GM18498 (cell line): ENCODE data around the gene ZNF503.

Experiments
- ATAC-seq: cut with Tn5 transposase; IDR thresholded peaks from one replicate; pipeline ENCODE4 v1.9.1; 2021; ENCODE audit warnings: mild to moderate bottlenecking, moderate library complexity; ENCODE audit not compliant: unreplicated experiment

ZNF503 gene, protein sequence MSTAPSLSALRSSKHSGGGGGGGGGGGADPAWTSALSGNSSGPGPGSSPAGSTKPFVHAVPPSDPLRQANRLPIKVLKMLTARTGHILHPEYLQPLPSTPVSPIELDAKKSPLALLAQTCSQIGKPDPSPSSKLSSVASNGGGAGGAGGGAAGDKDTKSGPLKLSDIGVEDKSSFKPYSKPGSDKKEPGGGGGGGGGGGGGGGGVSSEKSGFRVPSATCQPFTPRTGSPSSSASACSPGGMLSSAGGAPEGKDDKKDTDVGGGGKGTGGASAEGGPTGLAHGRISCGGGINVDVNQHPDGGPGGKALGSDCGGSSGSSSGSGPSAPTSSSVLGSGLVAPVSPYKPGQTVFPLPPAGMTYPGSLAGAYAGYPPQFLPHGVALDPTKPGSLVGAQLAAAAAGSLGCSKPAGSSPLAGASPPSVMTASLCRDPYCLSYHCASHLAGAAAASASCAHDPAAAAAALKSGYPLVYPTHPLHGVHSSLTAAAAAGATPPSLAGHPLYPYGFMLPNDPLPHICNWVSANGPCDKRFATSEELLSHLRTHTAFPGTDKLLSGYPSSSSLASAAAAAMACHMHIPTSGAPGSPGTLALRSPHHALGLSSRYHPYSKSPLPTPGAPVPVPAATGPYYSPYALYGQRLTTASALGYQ

DNA sequence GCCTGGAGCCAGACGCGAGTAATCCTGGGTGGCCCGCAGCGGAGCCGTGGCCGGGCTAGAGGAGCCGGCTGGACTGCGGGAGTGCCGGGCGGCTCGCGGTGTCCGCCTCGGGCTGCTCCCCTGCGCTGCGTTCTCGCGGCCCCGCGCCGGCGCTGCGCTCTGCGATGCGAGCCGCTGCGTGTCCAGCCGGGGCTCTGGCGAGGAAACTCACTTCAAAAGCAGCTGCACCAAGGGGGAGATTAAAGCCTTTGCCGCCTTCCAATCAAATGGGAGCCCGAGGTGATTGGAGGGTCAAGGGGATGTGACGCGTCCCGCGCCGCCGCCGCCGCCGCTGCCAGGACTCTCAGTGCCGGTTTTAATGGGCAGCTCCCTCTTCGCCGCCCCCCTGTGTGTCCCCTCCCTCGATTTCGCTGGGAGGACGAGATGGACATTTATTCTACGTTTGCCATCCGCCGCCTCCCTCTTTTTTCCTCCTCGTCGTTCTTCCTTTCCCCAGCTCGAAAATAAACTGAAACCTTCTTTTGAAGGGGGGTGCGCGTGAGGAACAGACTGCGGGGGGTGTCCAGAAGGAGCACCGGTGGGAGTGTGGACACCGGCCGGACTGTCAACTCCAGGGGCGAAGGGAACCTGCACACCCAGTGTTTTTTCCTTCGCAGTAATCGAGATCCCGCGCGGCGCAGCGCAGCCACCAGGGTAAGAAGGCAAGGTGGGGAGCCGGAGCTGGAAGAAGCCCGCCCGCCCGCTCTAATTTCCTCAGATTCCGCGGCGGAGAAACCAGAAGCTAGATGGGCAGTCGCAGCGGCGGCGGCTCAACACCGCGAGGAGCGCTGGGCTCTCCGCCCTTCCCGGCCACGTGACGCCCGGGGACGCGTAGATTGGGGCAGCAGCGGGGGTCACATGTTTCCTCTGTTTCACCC, at the start of gene ZNF503:
Gene ZNF503, minus strand, starts transcription at position 196 of the 917 bp plus-strand sequence. CDS start 345 bp downstream, outside the sequence.
- ATAC-seq = peak; percentile 56

- ATAC-seq = no peak
Observed at GRCh38 chr10:75450644-75451640, 49.4 kb upstream of the ZNF503 start.

DNA sequence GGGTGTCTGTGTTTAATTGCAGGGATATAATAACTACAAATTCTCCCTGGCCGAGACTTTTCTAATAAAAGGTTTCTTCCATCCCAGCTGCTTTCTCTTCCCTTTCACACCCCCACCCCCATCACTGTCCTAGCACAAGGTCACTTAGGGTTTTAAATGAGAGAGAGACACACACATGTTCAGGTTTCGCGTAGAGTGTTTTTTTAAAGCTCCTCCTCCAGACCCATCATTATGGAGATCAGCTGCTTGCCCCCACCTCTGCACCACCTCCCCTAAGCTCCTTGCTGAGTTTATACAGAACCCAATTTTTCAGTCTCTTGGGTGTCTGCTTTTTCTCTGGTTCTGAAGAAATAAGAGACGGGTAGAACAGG, 48.5 kb upstream of the ZNF503 start:
- no peak for ATAC-seq

DNA sequence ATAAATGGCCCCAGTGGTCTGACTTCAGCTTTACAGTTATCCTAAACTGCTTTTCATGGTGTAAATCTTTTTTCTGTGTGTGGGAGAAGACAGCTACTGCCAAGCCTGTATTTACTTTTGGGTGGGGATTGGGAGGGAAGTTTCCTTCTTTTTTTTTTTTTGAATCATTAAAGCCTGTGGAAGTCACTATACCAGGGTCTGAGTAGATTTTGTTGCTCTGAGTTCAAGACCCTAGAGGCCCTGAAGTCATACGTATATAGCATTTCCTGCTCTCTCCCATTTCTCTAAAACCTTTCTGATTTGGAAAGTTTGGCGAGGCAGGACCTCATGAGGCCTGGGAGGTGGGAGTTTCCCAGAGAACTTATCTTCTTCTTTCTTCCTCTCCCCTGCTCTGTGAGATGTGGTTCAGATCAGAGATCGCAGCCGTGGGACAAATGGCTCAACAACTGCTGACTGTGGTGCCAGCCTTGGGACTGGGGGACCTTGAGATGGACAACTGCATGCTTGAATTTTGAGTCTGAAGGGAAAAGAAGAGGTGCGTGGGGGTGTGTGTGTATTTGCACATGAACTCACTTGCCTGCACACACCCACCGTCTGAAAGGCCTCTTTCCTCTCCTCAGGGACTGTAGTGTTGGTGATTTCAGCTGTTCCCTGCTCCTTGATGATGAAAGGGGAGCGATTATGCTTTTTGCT, 48.0 kb upstream of the ZNF503 start:
- ATAC-seq = no peak

DNA sequence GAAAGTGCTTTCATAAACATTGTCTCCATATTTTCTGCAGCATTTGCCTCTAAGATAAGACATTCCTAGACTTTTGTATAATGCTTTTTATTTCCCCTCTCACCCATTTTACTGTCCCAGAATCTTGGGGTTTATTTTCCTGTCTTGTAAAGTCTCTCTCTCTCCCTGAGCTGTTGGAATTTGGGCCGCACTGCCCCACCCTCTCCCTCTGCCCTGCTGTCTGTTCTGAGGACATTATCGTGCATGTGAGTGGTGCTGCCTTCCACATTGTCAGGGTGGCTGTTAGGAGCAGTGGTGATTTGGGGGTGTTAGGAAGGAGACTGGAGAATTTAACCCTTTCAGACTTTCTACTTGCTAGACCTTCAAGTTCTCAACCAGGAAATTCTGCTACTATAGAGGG, 46.6 kb upstream of the ZNF503 start:
- ATAC-seq = no peak

DNA sequence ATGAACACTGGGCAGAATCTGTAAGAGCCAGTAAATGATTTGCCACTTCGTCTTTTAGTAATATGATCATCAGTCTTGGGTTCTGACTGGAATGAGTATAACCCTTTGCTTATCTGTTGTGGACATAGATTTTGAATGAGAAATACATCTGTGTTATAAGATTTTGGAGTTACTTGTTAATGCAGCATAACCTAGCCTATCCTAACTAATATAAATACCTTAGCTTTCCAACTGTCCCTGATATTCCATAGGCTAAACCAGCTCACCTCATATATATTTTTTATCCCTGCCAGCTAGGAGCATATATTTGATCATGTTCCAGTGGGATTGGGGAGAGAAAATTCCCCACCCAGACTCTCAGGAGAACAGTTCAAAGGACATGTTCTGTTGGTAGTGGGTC, 44.9 kb upstream of the ZNF503 start:
- no peak for ATAC-seq

DNA sequence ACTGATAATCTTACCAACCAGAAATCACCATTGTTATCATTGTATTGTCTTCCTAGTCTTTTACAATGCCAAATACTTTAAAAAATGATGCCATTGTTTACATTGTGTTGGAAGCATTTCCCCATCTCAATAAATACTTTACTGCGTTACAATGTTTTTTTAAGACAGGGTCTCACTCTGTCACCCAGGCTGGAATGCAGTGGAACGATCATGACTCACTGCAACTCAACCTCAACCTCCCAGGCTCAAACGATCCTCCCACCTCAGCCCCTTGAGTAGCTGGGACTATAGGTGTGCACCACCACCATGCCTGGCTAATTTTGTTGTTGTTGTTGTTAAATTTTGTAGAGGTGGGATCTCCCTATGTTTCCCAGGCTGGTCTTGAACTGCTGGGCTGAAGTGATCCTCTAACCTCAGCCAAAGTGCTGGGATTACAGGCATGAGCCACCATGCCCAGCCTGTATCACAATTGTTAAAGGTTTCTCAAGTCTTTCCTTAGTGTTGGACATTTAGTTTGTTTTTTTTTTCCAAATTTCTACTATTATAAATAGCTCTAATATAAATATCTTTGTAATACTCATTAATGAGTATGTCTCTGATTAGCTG, 43.3 kb upstream of the ZNF503 start:
- ATAC-seq = no peak

- ATAC-seq = no peak
Observed at GRCh38 chr10:75443362-75443761, 41.8 kb upstream of the ZNF503 start.

DNA sequence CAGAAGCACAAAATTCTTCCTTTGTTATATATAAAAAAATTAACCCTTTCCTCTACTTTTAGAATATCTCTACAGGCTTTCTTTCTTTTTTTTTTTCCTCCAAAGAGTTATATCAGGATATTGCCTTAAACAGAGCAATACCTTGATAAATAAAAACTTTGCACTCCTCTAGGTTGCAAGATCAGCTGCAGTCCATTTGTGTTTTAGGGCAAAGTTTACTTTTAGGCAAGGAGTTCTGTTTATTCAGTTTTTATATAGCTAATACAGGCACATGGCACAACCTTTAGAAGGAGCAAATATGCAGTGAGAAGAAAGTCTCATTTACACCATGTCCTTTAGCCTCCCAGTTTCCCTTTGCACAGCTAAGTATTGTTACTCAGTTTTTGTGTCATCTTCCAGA, 40.1 kb upstream of the ZNF503 start:
- no peak for ATAC-seq

GRCh38 chr10:75441196-75441595, 39.6 kb upstream of the ZNF503 start:
- no peak for ATAC-seq

- ATAC-seq = no peak
Observed at GRCh38 chr10:75440271-75440793, 38.8 kb upstream of the ZNF503 start.

- no peak for ATAC-seq
Observed at GRCh38 chr10:75439811-75440210, 38.2 kb upstream of the ZNF503 start.

- ATAC-seq = no peak
Observed at GRCh38 chr10:75438275-75438674, 36.7 kb upstream of the ZNF503 start.

DNA sequence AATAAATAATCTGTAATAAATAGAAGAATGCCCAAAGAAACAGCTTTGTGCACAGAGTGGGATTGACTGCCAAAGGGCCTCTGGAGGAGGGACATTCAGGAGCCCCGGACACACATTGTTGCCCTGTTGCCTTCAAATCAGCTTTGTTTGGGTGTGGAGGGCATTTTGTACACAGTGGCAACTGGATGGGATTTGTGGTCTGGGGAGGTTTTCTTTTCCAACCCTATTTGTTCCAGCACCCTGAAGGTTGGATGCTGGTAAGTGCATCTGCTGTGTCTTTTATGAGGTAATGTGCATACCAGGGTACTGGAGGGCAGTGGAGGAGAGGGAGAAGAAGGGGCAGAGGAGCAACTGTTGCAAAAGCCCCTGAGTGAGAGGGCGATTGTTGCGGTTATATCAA, 36.1 kb upstream of the ZNF503 start:
- ATAC-seq = no peak

DNA sequence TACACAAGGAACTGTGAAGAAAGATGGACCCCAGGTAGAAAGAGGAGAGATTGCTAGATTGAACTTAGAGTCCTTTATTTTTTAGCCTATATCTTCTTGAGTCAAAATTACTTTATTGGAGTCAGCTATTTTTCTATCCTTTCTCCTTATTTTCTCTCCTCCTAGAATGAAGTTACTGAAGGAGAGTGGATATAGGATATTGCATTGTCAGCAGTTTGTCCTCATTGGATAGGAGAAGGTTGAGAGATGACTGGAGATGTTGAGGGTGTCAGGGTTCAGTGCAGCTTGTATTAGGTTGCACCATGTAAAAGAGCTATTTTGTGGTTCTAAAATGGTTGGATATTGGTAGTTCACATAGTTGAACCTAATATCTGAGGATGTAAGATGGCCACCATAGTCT, 35.3 kb upstream of the ZNF503 start:
- no peak for ATAC-seq

GRCh38 chr10:75435291-75435690, 33.7 kb upstream of the ZNF503 start:
- ATAC-seq = no peak

- no peak for ATAC-seq
Observed at GRCh38 chr10:75434291-75434690, 32.7 kb upstream of the ZNF503 start.

DNA sequence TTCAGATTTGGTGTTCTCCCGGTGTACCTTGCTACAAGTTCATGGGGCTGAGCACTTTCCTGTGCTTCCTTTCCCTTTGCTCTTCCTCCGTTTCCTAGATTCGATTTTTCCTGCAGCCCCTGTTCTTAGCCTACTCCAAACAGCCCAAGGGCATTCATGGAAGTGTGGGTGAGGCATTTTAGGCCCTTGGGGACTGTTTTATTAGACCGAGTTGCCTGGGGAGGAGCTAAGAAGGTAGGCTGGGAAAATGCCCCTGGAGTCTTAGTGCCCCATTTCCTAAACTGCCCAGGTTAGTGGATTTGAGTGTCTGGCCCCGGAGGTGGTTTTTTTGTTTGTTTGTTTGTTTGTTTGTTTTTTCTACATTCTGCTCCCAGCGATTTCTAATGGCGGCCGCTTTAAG, 31.7 kb upstream of the ZNF503 start:
- no peak for ATAC-seq

GRCh38 chr10:75432763-75433162, 31.2 kb upstream of the ZNF503 start:
- ATAC-seq = no peak
